ENCODE data around the gene GRPEL1.
"Not testable (repeated sequence)": the region's sequence is repeated elsewhere in the genome, so short reads cannot be mapped to it uniquely, and the experiment has no call there.

GRPEL1 gene

GRCh38 chr4:7067452-7068278 lies at the start of gene GRPEL1:
TSS of gene GRPEL1 (minus strand) at chr4:7068064. CDS start at chr4:7068032, 32 bp downstream.
- DNase-seq = peak; percentile 100

- DNase-seq = no peak
Measured at GRCh38 chr4:7116705-7117104, 48.8 kb upstream of the GRPEL1 start.

GRCh38 chr4:7115557-7116340 lies 47.9 kb upstream of the GRPEL1 start:
- no peak for DNase-seq

GRCh38 chr4:7112656-7113055 lies 44.8 kb upstream of the GRPEL1 start:
- no peak for DNase-seq

GRCh38 chr4:7111441-7111840 lies 43.6 kb upstream of the GRPEL1 start:
- DNase-seq = no peak

- no peak for DNase-seq
Measured at GRCh38 chr4:7110546-7110945, 42.7 kb upstream of the GRPEL1 start.

- no peak for DNase-seq
Measured at GRCh38 chr4:7109169-7109568, 41.3 kb upstream of the GRPEL1 start.

- no peak for DNase-seq
Measured at GRCh38 chr4:7108660-7109059, 40.8 kb upstream of the GRPEL1 start.

GRCh38 chr4:7108046-7108625 lies 40.3 kb upstream of the GRPEL1 start:
- DNase-seq = no peak

GRCh38 chr4:7107166-7107905 lies 39.5 kb upstream of the GRPEL1 start:
- DNase-seq = no peak

- DNase-seq = peak; percentile 18
Measured at GRCh38 chr4:7105276-7105675, 37.4 kb upstream of the GRPEL1 start.

- DNase-seq = peak; percentile 43
Measured at GRCh38 chr4:7104366-7105031, 36.6 kb upstream of the GRPEL1 start.

- DNase-seq = peak; percentile 94
Measured at GRCh38 chr4:7103607-7104365, 35.9 kb upstream of the GRPEL1 start.

- DNase-seq = peak; percentile 94
Measured at GRCh38 chr4:7103031-7103606, 35.3 kb upstream of the GRPEL1 start.

- not testable (repeated sequence) for DNase-seq
Measured at GRCh38 chr4:7102516-7102909, 34.6 kb upstream of the GRPEL1 start.

- peak; percentile 90 for DNase-seq
Measured at GRCh38 chr4:7101692-7102515, 34.0 kb upstream of the GRPEL1 start.

- DNase-seq = no peak
Measured at GRCh38 chr4:7096236-7096635, 28.4 kb upstream of the GRPEL1 start.

GRCh38 chr4:7095611-7096155 lies 27.8 kb upstream of the GRPEL1 start:
- no peak for DNase-seq

GRCh38 chr4:7094916-7095315 lies 27.1 kb upstream of the GRPEL1 start:
- DNase-seq = no peak

- no peak for DNase-seq
Measured at GRCh38 chr4:7092026-7092425, 24.2 kb upstream of the GRPEL1 start.
